Heart right ventricle (tissue), 16 donors: ENCODE measurements around the gene BRD4. TPM values are rescaled to one million over a fixed set of nuclear protein-coding genes. Genes with fewer than 3 reads are reported as not detected.

Source experiments
- ATAC-seq, 8 donors: fragments of 200-7000 bp; cut with Tn5 transposase; one replicate each; pipeline ENCODE4 v1.9.1; 2020; ENCODE audit warnings: mild to moderate bottlenecking in 8 of 8, moderate library complexity in 8 of 8, moderate number of reproducible peaks in 1 of 8
- DNase-seq, 2 donors: peaks; one replicate each; pipeline ENCODE4 v3.0.0-alpha.2; 2020
- H3K27ac ChIP-seq, 10 donors: fragments of 200-600 bp; sonication (generic) in 2 of 10; one replicate each; pipeline versions ENCODE4 v1.5.0 to v1.8.0; 2020 to 2022; ENCODE audit warnings: mild to moderate bottlenecking in 3 of 10
- H3K27me3 ChIP-seq, 7 donors: fragments of 200-600 bp; one replicate each; pipeline ENCODE4 v1.8.0; 2021 to 2022; ENCODE audit warnings: mild to moderate bottlenecking in 2 of 7
- H3K36me3 ChIP-seq, 9 donors: fragments of 200-600 bp; sonication (generic) in 1 of 9; one replicate each; pipeline versions ENCODE4 v1.5.0 to v1.8.0; 2020 to 2022; ENCODE audit warnings: mild to moderate bottlenecking in 2 of 9
- H3K4me1 ChIP-seq, 9 donors: fragments of 200-600 bp; sonication (generic) in 1 of 9; one replicate each; pipeline versions ENCODE4 v1.5.0 to v1.8.0; 2020 to 2022; ENCODE audit warnings: mild to moderate bottlenecking in 4 of 9
- H3K4me3 ChIP-seq, 10 donors: fragments of 200-600 bp; sonication (generic) in 2 of 10; one replicate each; pipeline versions ENCODE4 v1.5.0 to v1.8.0; 2020 to 2022; ENCODE audit warnings: mild to moderate bottlenecking in 7 of 10, moderate library complexity in 2 of 10
- H3K9me3 ChIP-seq, 11 donors: fragments of 200-600 bp in 10 of 11; sonication (generic) in 2 of 11; one replicate each; pipeline versions ENCODE4 v1.5.0 to v1.8.0; 2013 to 2022; ENCODE audit warnings: mild to moderate bottlenecking in 2 of 11, control low read depth in 1 of 11, moderate library complexity in 1 of 11
- CTCF ChIP-seq, 9 donors: fragments of 200-600 bp; sonication (generic) in 2 of 9; IDR thresholded peaks; one replicate each; pipeline versions ENCODE4 v1.5.0 to v1.8.0; 2021 to 2022; ENCODE audit warnings: antibody characterized with exemption in 9 of 9, mild to moderate bottlenecking in 5 of 9, moderate library complexity in 1 of 9
- whole genome bisulfite sequencing, 2 donors: extraction: QIAGEN DNeasy Blood & Tissue Kit; methylation state at CpG; one replicate each; pipeline ENCODE4 v1.1.7; 2013; ENCODE audit warnings: inconsistent platforms in 1 of 2; 5-methylcytosine and 5-hydroxymethylcytosine counted together
- intact Hi-C, 10 donors: fragments of 100-400 bp; cut with DNase I; formaldehyde crosslinking; loops; one replicate each; pipeline versions ENCODE4 v1.11.1 to v1.14.2; 2022
- polyA plus RNA-seq, 2 donors: library from polyadenylated mRNA; stranded (reverse); fragments of 200-250 nt; gene quantifications; one replicate each; pipeline ENCODE4 v1.2.3, GENCODE V29; 2013
- total RNA-seq, 10 donors: library from RNA; stranded (reverse); fragmentation: NEBNext Ultra II Directional in 3 of 10; extraction: Animal tissue kit (Norgen Biotek cat#: 25700) in 3 of 10; gene quantifications; one replicate each; pipeline versions ENCODE4 v1.2.1 to v1.2.4, GENCODE V29; 2021 to 2023
- donor health status: Arrhythmogenic right ventricular cardiomyopathy.
- donor health status: ischemic (EF 13 %, LVEDD 7.1; RV severe dilation, severe dysfunction).
- donor health status: healthy with polysubstance abuse.
- donor health status: DM: no; HTN: yes; CAD: no.
- donor health status: DM: no; HTN: no; CAD: no.
- donor health status: ischemic (EF 25% LVEDD 6.9; RV normal size, moderate dysfunction).
- donor health status: ischemic (EF 25% LVEDD 5.7; RV mildly dilated, moderate dysfunction).
- donor health status: healthy.
- donor health status: DM: yes; HTN: yes; CAD: no.
- donor health status: Ischemic cardiomyopathy.
- donor health status: ischemic (EF 35%, LVEDD 5.7; RV mildly dilated, moderate dysfunction).
- donor health status: nonischemic (EF 11% LVEDD 7.7; RV severe dilation, severe dysfunction).
- donor health status: DM: yes; HTN: yes; CAD: no.
- donor health status: PGD.
- donor health status: ischemic (EF 29% LVEDD 5.4; RV normal size, mild dysfunction).
- donor health status: nonischemic (EF 23%, LVEDD 6.1; RV moderate dilation, normal function).

Gene BRD4
- total and polyA plus RNA-seq, 12 donors: 31.2 to 85.1 (median 53.6) TPM

DNA sequence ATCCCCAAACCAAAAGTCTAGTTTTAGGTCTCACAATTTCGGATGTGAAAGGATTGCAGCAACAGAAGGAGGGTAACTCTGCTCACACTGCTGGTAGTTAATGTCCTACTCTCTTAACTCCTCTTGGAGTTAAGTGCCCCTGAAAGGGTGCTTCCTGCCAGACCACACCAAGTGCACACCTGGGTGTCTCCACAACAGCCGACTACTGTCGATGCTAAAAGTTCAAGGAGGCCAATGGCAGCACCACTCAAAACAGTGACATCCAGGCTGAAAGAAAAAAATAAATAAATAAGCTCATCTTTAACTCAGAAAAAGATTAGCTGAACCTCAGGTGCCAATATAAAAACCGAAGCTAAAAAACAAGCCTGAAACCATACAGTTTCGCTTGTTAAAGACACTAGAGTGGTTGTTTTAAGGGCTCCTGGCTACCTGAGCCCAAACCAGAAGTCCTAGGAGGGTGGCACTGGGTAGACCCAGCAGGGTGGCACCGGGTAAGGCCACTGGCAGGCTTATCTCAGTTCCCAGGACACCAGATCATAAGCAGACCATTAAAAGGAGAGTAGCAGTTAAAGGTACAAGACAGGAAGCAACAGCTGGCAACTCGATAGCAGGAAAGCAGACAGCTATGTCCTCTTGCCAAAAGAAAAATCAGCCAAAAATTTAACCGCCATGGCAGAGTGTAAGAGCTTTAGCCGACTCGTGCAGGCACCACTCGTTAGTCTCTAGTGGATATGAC lies 39.3 kb downstream of the BRD4 start:
- peak; percentile 6 to 59 (median 35) for ATAC-seq
- peaks cover 56 to 100% (median 100%) of the 10 kb centered on the region in 9 donors for H3K4me1 ChIP-seq
- peak in 1 of 2 donors; percentile 35 for DNase-seq
- no peaks in the 10 kb centered on the region for H3K9me3 ChIP-seq
- 23 to 27% methylated on average over 11 of the region's 11 CpGs for whole genome bisulfite sequencing, 2 donors
- peak overlapping the region in 4 of 10 donors; percentile 2 to 51 (median 18) for H3K27ac ChIP-seq
- H3K4me3 ChIP-seq: no peak overlapping the region
- no peaks in the 10 kb centered on the region for H3K27me3 ChIP-seq
- intact Hi-C loops: loop anchor here in 3 of 10 donors (5.0 kb wide), 1 partner anchor 34 kb away; no protein-coding TSS in a partner anchor
- peaks cover 0 to 9% (median 0%) of the 10 kb centered on the region in 9 donors for H3K36me3 ChIP-seq
- TF ChIP-seq CTCF (IDR thresholded peaks at IDR 0.05): no peak

- intact Hi-C loops: loop anchor here in 3 of 10 donors (5.0 kb wide), 1 partner anchor 35 kb away; no protein-coding TSS in a partner anchor
- H3K9me3 ChIP-seq: no peaks in the 10 kb centered on the region
- 93 to 95% methylated on average over 7 of the region's 7 CpGs for WGBS, 2 donors
- TF ChIP-seq CTCF (IDR thresholded peaks at IDR 0.05): no peak
- no peak overlapping the region for H3K4me3 ChIP-seq
- ATAC-seq (no peak), DNase-seq (no peak)
- peaks cover 0 to 9% (median 0%) of the 10 kb centered on the region in 9 donors for H3K36me3 ChIP-seq
- no peaks in the 10 kb centered on the region for H3K27me3 ChIP-seq
- no peak overlapping the region for H3K27ac ChIP-seq
- peaks cover 56 to 100% (median 100%) of the 10 kb centered on the region in 9 donors for H3K4me1 ChIP-seq
Measured at GRCh38 chr19:15292140-15292539, 40.2 kb downstream of the BRD4 start.

GRCh38 chr19:15291548-15292021 lies 40.8 kb downstream of the BRD4 start:
- ATAC-seq: no peak
- no peak for DNase-seq
- intact Hi-C loops: loop anchor here in 3 of 10 donors (5.0 kb wide), 1 partner anchor 36 kb away; no protein-coding TSS in a partner anchor
- Histone ChIP-seq H3K4me3 (no peak overlapping the region), H3K27me3 (no peaks in the 10 kb centered on the region), H3K9me3 (no peaks in the 10 kb centered on the region), H3K27ac (no peak overlapping the region), H3K4me1 (peaks cover 51 to 100% (median 100%) of the 10 kb centered on the region in 9 donors), H3K36me3 (peaks cover 0 to 7% (median 0%) of the 10 kb centered on the region in 9 donors)
- 62 to 67% methylated on average over 4 of the region's 4 CpGs for WGBS, 2 donors
- TF ChIP-seq CTCF (IDR thresholded peaks at IDR 0.05): no peak

DNA sequence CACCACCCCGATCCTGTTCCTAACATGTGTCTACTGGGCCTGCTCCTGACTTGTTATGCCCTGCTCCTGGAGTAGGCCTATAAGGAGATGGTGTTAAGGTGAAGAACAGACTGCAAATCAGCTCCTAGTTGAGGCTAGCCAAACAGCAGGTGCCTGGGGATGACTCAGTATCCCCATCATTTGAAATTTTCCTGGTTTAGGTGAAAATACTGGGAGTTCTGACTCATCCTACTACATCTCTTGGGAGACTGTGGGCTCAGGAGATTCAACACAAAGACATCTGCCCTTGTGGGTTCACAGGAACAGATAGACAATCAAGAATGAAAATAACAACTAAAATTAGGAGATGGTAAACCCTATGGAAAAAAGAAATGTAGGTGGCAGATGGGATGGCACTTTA lies 41.2 kb downstream of the BRD4 start:
- ATAC-seq (no peak), DNase-seq (no peak)
- H3K4me1 ChIP-seq: peaks cover 48 to 100% (median 100%) of the 10 kb centered on the region in 9 donors
- no peaks in the 10 kb centered on the region for H3K9me3 ChIP-seq
- H3K36me3 ChIP-seq: peaks cover 0 to 2% (median 0%) of the 10 kb centered on the region in 9 donors
- 76 to 81% methylated on average over 1 of the region's 1 CpG for WGBS, 2 donors
- intact Hi-C loops: loop anchor here in 3 of 10 donors (5.0 kb wide), 1 partner anchor 36 kb away; no protein-coding TSS in a partner anchor
- no peak for TF ChIP-seq CTCF (IDR thresholded peaks at IDR 0.05)
- no peak overlapping the region for H3K4me3 ChIP-seq
- no peaks in the 10 kb centered on the region for H3K27me3 ChIP-seq
- no peak overlapping the region for H3K27ac ChIP-seq
